ENCODE data around the gene FAF1. TPM values are rescaled to one million over a fixed set of nuclear protein-coding genes. Genes with fewer than 3 reads are reported as not detected.

The FAF1 gene
- total and polyA plus RNA-seq, 4 donors: 8.6 to 45.0 (median 18.2) TPM

DNA sequence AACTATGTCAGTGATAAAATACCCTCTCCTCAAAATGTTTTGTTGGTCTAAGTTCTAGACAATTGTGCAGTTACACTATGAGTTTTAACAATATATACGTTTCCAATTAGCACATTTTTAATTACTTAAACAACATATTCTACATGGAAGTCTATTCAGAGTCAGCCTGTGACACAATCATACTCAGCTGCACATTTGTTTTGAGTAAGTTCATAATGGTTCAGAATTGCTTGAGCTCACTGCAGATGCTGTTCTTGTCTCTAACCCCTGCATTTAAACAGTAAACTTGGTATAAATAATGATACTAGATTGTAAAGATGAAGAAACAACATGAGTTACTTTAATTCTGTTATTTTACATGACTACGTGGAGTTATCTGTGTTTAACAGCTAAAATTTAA is 40.6 kb upstream of the FAF1 start:
- TF ChIP-seq FOXA2 (IDR thresholded peaks at IDR 0.05) (no peak), TAF1 (conservative IDR thresholded peaks at IDR 0.05) (no peak), NR2F2 (IDR thresholded peaks at IDR 0.05) (no peak), HNF4A (conservative IDR thresholded peaks at IDR 0.05) (no peak), HNF4G (IDR thresholded peaks at IDR 0.05) (no peak), YY1 (IDR thresholded peaks at IDR 0.05) (no peak), FOXA1 (IDR thresholded peaks at IDR 0.05) (no peak), JUND (IDR thresholded peaks at IDR 0.05) (no peak), EGR1 (IDR thresholded peaks at IDR 0.05; ENCODE audit: low read depth in 2 of 2) (no peak), RAD21 (IDR thresholded peaks at IDR 0.05) (no peak), RXRA (IDR thresholded peaks at IDR 0.05) (no peak), SP1 (IDR thresholded peaks at IDR 0.05) (no peak), GABPA (IDR thresholded peaks at IDR 0.05 in 1 of 2, conservative IDR thresholded peaks at IDR 0.05 in 1 of 2) (no peak)
- TF ChIP-seq, protein P1, sequence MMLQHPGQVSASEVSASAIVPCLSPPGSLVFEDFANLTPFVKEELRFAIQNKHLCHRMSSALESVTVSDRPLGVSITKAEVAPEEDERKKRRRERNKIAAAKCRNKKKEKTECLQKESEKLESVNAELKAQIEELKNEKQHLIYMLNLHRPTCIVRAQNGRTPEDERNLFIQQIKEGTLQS (IDR thresholded peaks at IDR 0.05): no peak
- TF ChIP-seq, protein P2, sequence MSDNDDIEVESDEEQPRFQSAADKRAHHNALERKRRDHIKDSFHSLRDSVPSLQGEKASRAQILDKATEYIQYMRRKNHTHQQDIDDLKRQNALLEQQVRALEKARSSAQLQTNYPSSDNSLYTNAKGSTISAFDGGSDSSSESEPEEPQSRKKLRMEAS (IDR thresholded peaks at IDR 0.05): no peak
- TF ChIP-seq, protein P3, sequence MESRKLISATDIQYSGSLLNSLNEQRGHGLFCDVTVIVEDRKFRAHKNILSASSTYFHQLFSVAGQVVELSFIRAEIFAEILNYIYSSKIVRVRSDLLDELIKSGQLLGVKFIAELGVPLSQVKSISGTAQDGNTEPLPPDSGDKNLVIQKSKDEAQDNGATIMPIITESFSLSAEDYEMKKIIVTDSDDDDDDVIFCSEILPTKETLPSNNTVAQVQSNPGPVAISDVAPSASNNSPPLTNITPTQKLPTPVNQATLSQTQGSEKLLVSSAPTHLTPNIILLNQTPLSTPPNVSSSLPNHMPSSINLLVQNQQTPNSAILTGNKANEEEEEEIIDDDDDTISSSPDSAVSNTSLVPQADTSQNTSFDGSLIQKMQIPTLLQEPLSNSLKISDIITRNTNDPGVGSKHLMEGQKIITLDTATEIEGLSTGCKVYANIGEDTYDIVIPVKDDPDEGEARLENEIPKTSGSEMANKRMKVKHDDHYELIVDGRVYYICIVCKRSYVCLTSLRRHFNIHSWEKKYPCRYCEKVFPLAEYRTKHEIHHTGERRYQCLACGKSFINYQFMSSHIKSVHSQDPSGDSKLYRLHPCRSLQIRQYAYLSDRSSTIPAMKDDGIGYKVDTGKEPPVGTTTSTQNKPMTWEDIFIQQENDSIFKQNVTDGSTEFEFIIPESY (IDR thresholded peaks at IDR 0.05): no peak
- TF ChIP-seq, protein P4, sequence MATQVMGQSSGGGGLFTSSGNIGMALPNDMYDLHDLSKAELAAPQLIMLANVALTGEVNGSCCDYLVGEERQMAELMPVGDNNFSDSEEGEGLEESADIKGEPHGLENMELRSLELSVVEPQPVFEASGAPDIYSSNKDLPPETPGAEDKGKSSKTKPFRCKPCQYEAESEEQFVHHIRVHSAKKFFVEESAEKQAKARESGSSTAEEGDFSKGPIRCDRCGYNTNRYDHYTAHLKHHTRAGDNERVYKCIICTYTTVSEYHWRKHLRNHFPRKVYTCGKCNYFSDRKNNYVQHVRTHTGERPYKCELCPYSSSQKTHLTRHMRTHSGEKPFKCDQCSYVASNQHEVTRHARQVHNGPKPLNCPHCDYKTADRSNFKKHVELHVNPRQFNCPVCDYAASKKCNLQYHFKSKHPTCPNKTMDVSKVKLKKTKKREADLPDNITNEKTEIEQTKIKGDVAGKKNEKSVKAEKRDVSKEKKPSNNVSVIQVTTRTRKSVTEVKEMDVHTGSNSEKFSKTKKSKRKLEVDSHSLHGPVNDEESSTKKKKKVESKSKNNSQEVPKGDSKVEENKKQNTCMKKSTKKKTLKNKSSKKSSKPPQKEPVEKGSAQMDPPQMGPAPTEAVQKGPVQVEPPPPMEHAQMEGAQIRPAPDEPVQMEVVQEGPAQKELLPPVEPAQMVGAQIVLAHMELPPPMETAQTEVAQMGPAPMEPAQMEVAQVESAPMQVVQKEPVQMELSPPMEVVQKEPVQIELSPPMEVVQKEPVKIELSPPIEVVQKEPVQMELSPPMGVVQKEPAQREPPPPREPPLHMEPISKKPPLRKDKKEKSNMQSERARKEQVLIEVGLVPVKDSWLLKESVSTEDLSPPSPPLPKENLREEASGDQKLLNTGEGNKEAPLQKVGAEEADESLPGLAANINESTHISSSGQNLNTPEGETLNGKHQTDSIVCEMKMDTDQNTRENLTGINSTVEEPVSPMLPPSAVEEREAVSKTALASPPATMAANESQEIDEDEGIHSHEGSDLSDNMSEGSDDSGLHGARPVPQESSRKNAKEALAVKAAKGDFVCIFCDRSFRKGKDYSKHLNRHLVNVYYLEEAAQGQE (IDR thresholded peaks at IDR 0.05): no peak
- TF ChIP-seq, protein P5, sequence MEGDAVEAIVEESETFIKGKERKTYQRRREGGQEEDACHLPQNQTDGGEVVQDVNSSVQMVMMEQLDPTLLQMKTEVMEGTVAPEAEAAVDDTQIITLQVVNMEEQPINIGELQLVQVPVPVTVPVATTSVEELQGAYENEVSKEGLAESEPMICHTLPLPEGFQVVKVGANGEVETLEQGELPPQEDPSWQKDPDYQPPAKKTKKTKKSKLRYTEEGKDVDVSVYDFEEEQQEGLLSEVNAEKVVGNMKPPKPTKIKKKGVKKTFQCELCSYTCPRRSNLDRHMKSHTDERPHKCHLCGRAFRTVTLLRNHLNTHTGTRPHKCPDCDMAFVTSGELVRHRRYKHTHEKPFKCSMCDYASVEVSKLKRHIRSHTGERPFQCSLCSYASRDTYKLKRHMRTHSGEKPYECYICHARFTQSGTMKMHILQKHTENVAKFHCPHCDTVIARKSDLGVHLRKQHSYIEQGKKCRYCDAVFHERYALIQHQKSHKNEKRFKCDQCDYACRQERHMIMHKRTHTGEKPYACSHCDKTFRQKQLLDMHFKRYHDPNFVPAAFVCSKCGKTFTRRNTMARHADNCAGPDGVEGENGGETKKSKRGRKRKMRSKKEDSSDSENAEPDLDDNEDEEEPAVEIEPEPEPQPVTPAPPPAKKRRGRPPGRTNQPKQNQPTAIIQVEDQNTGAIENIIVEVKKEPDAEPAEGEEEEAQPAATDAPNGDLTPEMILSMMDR (IDR thresholded peaks at IDR 0.05; ENCODE audit: low read depth, low read length, missing input control): no peak
- WGBS: 65% methylated on average over 2 of the region's 2 CpGs
- no peaks in the 10 kb centered on the region for H3K9me3 ChIP-seq (ENCODE audit: control insufficient read depth in 4 of 4, low read length in 3 of 4)
- H3K4me1 ChIP-seq (ENCODE audit: control insufficient read depth in 4 of 4, insufficient read depth in 4 of 4, low read length in 3 of 4): no peaks in the 10 kb centered on the region
- no peak overlapping the region for H3K9ac ChIP-seq (ENCODE audit: low read depth in 1 of 2, low read length in 2 of 2)
- H3K27me3 ChIP-seq (ENCODE audit: control insufficient read depth in 4 of 4, insufficient read depth in 4 of 4, low read length in 3 of 4): no peaks in the 10 kb centered on the region
- H3K27ac ChIP-seq (ENCODE audit: low read depth in 1 of 2, low read length in 2 of 2): no peak overlapping the region
- no peaks in the 10 kb centered on the region for H3K36me3 ChIP-seq (ENCODE audit: control insufficient read depth in 4 of 4, insufficient read depth in 3 of 4, low read depth in 1 of 4, low read length in 3 of 4)
- DNase-seq (ENCODE audit: low spot score): no peak
- H3K4me3 ChIP-seq (ENCODE audit: low read depth in 1 of 3, low read length in 3 of 3): no peak overlapping the region

Measured in liver (tissue), 9 donors.